MM.1S (cell line): ENCODE results near the gene FBXO5.

Experiments used
- DNase-seq: peaks from one replicate; pipeline ENCODE4 v3.0.0-alpha.2; 2015
- H2AFZ ChIP-seq: fragments of 300-600 bp; sonication (generic); 2 replicates; pipeline ENCODE4 v1.6.0; 2016; ENCODE audit warnings: antibody characterized with exemption, low read length
- H3F3A ChIP-seq: fragments of 300-600 bp; sonication (generic); 2 replicates; pipeline ENCODE4 v1.6.1; 2016; ENCODE audit warnings: mild to moderate bottlenecking, antibody characterized with exemption, low read length, moderate library complexity, mixed read lengths; ENCODE audit not compliant: insufficient read depth
- H3K27ac ChIP-seq: fragments of 300-600 bp; sonication (generic); 2 replicates; pipeline ENCODE4 v1.5.1; 2016; ENCODE audit warnings: mild to moderate bottlenecking, low read length
- H3K27me3 ChIP-seq: fragments of 300-600 bp; sonication (generic); replicated peaks from 2 replicates; pipeline ENCODE4 v1.6.0; 2016; ENCODE audit warnings: low read length; ENCODE audit not compliant: insufficient read depth
- H3K36me3 ChIP-seq: fragments of 300-600 bp; sonication (generic); replicated peaks from 2 replicates; pipeline ENCODE4 v1.6.1; 2016; ENCODE audit warnings: mild to moderate bottlenecking, low read length, mixed read lengths; ENCODE audit not compliant: insufficient read depth
- H3K4me1 ChIP-seq: fragments of 300-600 bp; sonication (generic); 2 replicates; pipeline ENCODE4 v1.6.1; 2016; ENCODE audit warnings: low read length, mixed read lengths
- H3K4me2 ChIP-seq: fragments of 300-600 bp; sonication (generic); 2 replicates; pipeline ENCODE4 v1.6.0; 2016; ENCODE audit warnings: low read depth, low read length
- H3K4me3 ChIP-seq: fragments of 300-600 bp; sonication (generic); 2 replicates; pipeline ENCODE4 v1.5.1; 2016; ENCODE audit warnings: low read length, mixed read lengths
- H3K79me2 ChIP-seq: fragments of 300-600 bp; sonication (generic); 2 replicates; pipeline ENCODE4 v1.6.1; 2016; ENCODE audit warnings: mixed run types, low read length, mixed read lengths
- H3K9ac ChIP-seq: fragments of 300-600 bp; sonication (generic); 2 replicates; pipeline ENCODE4 v1.6.1; 2016; ENCODE audit warnings: low read length, mixed read lengths
- H3K9me2 ChIP-seq: fragments of 300-600 bp; sonication (generic); replicated peaks from 2 replicates; pipeline ENCODE4 v1.6.1; 2016; ENCODE audit warnings: mild to moderate bottlenecking, low read length, mixed read lengths; ENCODE audit not compliant: insufficient read depth
- H3K9me3 ChIP-seq: fragments of 300-600 bp; sonication (generic); replicated peaks from 2 replicates; pipeline ENCODE4 v1.6.1; 2016; ENCODE audit warnings: mild to moderate bottlenecking, low read length, mixed read lengths; ENCODE audit not compliant: insufficient read depth
- H4K20me1 ChIP-seq: fragments of 300-600 bp; sonication (generic); 2 replicates; pipeline ENCODE4 v1.6.1; 2016; ENCODE audit warnings: mild to moderate bottlenecking, low read length, moderate library complexity, mixed read lengths; ENCODE audit not compliant: insufficient read depth
- CTCF ChIP-seq: fragments of 300-600 bp; sonication (generic); IDR thresholded peaks from 2 replicates; pipeline ENCODE4 v1.5.1; 2016; ENCODE audit warnings: antibody characterized with exemption, low read length, mixed read lengths
- EZH2 ChIP-seq: fragments of 300-600 bp; sonication (generic); optimal IDR thresholded peaks from 2 replicates; pipeline ENCODE3; 2017; ENCODE audit warnings: low read depth, mild to moderate bottlenecking, antibody characterized with exemption, low read length, mixed read lengths
- EZH2phosphoT487 ChIP-seq: fragments of 300-600 bp; sonication (generic); IDR thresholded peaks from 2 replicates; pipeline ENCODE4 v1.6.1; 2018; ENCODE audit warnings: antibody characterized with exemption, low read length

The FBXO5 gene

GRCh38 chr6:152946484-152946883 lies 36.4 kb downstream of the FBXO5 start:
- no peak for DNase-seq
- H3K27me3 ChIP-seq, result no peaks in the 10 kb centered on the region

DNA sequence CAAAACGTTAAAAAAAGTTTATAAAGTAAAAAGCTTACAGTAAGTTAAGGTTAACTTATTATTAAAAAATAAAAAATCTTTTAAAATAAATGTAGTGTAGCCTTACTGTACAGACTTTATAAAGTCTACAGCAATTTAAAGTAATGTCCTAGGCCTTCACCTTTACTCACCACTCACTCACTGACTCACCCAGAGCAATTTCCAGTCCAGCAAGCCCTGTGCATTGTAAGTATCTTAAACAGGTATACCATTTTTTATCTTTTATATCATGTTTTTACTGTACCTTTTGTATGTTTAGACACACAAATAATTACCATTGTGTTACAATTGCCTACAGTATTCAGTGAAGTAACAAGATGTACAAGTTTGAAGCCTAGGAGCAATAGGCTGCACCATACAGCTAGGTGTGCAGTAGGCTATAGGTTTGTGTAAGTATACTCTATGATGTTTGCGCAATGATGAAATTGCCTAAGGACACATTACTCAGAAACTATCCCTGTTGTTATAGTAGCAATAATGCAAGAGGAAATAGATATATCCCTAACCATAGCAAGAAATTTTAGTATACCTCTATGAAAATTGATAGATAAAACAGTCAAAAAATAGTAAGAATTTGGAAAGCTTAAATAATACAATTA lies 39.5 kb downstream of the FBXO5 start:
- Histone ChIP-seq H3F3A (no peaks in the 10 kb centered on the region), H3K4me2 (no peak overlapping the region), H3K9ac (no peak overlapping the region), H3K27ac (no peak overlapping the region), H3K27me3 (no peaks in the 10 kb centered on the region), H3K4me3 (no peak overlapping the region), H3K9me3 (no peaks in the 10 kb centered on the region), H3K36me3 (no peaks in the 10 kb centered on the region), H3K79me2 (no peaks in the 10 kb centered on the region), H2AFZ (no peak overlapping the region), H3K4me1 (no peaks in the 10 kb centered on the region), H3K9me2 (no peaks in the 10 kb centered on the region), H4K20me1 (no peaks in the 10 kb centered on the region)
- DNase-seq, result no peak
- TF ChIP-seq CTCF (no peak), EZH2 (no peak), EZH2phosphoT487 (no peak)

More at GRCh38 chr6:152946484-152946883, 36.4 kb downstream of the FBXO5 start:
- Histone ChIP-seq H3K4me1 (no peaks in the 10 kb centered on the region), H3K9ac (no peak overlapping the region), H3K27ac (no peak overlapping the region), H3F3A (no peaks in the 10 kb centered on the region), H3K9me3 (no peaks in the 10 kb centered on the region), H3K79me2 (no peaks in the 10 kb centered on the region), H3K4me2 (no peak overlapping the region), H2AFZ (no peak overlapping the region), H3K36me3 (no peaks in the 10 kb centered on the region), H4K20me1 (no peaks in the 10 kb centered on the region), H3K4me3 (no peak overlapping the region), H3K9me2 (no peaks in the 10 kb centered on the region)
- TF ChIP-seq CTCF (no peak), EZH2 (no peak), EZH2phosphoT487 (no peak)

DNA sequence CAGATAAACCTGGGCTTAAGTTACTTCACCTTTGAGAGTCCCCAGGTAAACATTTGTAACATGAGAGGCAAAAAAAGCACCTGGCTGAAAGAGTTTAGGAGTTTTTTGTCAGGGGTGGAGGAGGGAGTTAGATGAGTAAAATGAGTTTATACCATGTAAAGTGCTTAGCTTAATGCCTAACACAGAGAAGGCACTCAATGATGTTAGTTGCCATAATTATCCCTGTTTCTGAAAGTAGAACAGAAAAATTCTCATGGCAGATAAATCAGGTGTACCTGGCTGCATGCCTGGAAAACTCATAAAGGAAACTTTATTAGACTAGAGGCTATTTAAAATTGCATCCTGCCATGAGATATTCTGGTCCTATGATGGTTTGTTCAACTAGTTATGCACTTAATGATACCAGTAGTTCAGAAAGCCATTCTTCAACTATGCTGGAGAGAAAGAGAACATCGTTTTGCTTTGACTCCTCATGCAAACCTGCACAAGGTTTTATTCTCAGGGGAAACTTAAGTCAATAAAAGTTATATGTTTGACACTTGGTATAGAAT lies 40.4 kb downstream of the FBXO5 start:
- H3K79me2 ChIP-seq, result no peaks in the 10 kb centered on the region
- no peak overlapping the region for H3K4me2 ChIP-seq
- no peak overlapping the region for H2AFZ ChIP-seq
- no peak for DNase-seq
- H3K36me3 ChIP-seq, result no peaks in the 10 kb centered on the region
- no peaks in the 10 kb centered on the region for H4K20me1 ChIP-seq
- H3F3A ChIP-seq, result no peaks in the 10 kb centered on the region
- no peaks in the 10 kb centered on the region for H3K9me2 ChIP-seq
- H3K4me1 ChIP-seq, result no peaks in the 10 kb centered on the region
- H3K9me3 ChIP-seq, result no peaks in the 10 kb centered on the region
- H3K27ac ChIP-seq, result no peak overlapping the region
- H3K27me3 ChIP-seq, result no peaks in the 10 kb centered on the region
- H3K9ac ChIP-seq, result no peak overlapping the region
- H3K4me3 ChIP-seq, result no peak overlapping the region
- TF ChIP-seq EZH2phosphoT487, result no peak
- no peak for TF ChIP-seq EZH2
- no peak for TF ChIP-seq CTCF
